Medulla oblongata (tissue), 1 donor: ENCODE measurements around the gene IL1RN.

Experiments
- DNase-seq: peaks from one replicate; pipeline ENCODE4 v3.0.0-alpha.2; 2015; ENCODE audit errors: extremely low spot score

The IL1RN gene

GRCh38 chr2:113103277-113103676 lies 24.1 kb upstream of the IL1RN start:
- no peak for DNase-seq

DNA sequence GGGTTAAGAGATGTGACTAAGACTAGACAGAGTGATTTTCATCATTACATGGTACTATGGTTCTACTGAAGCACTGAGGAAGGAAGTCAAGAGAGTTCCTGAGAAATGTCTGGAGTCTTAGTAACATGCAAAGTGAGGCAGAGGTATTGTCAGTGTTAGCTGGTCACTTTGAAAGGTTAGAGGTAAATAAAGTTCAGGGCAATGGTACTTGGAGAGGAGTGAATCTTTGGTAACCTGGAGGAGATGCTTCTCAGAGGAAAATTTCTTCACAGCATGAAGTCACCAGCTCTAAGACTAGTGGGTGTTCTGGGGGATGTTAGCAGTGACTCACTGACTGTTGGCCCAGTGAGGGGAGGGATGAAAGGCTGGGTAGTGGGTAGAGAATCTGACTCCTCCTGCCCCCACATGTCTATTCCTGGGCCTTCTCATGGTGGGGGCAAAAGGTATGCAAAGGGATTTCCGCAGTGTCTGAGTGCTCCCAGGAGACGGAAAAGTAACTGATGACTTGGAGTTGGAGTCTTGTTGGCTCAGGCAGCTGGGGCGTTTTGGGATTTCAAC lies 23.3 kb upstream of the IL1RN start:
- no peak for DNase-seq

DNA sequence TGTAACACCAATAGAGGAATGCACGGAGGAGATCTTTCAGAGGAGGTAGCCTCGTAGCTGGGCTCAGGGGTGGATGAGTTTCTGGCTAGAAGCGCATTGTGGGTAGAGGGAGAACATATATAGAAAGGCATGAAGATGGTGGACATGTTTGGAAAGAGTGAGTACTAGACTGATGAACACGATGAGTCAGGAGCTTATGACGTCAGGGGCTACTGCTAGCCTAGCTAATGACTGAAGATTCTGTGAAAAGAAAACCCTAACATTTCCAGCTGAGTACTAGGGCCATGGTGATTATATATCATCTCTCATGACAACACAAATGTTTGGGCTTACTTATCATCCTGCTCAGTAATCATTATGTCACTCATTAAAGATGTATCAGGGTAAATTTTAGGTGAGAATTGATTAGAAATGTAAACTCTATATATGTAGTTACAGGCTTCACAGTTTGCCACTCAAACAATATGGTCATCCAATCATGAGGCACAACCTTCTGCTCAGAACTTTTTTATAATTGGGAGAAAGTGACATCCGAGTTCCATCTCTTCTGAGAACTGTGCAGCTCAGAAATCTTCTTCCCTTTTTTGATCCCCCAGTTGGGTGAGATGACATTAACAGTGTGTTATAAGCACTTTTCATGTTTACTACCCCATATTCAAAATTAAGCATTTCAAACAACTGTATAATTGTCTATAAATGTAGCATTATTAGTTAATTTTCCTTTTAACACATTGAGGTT lies 22.2 kb upstream of the IL1RN start:
- DNase-seq, result no peak

- no peak for DNase-seq
Measured at GRCh38 chr2:113111121-113111520, 16.3 kb upstream of the IL1RN start.

DNA sequence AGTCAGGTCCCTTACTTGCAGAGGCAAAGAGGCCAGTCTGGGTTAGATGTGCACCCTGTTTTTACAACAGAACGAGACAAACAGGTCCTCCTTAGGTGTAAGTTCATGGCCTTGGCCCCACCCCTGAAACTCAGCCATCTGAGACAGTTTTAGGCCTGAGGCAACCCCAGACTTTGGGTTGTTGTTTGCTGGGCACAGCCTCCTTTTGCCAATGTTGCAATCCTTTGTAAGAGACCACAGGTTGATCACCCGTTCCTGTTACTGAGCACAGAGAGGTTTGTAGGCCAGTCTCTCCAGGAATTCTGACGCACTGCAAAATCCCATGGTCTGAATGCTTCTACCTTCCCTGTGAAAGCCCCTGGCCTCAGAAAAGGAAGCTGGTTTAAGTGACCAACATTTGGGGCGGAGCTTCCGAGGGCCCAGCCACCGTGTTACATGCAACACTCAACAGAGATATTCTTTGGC lies 15.5 kb upstream of the IL1RN start:
- DNase-seq, result no peak

DNA sequence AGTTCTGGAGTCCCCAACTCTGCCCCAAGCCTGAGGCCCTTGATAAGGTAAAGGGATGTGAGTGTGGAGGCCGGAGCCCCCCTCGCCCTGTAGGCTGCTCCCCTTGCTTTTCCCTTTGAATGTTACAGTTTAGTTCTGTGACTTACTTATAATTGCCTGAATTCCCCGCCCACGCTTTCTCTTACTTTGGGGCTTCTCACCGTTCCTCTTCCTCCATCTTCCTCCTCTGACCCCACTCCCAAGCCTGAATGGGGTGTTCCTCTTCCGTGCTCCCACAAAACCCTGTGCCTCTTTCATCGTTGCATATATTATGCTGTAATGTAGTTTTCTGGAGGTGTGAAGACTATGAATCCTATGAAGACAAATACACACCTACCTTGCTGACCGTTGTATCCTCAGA lies 15.0 kb upstream of the IL1RN start:
- DNase-seq, result no peak

DNA sequence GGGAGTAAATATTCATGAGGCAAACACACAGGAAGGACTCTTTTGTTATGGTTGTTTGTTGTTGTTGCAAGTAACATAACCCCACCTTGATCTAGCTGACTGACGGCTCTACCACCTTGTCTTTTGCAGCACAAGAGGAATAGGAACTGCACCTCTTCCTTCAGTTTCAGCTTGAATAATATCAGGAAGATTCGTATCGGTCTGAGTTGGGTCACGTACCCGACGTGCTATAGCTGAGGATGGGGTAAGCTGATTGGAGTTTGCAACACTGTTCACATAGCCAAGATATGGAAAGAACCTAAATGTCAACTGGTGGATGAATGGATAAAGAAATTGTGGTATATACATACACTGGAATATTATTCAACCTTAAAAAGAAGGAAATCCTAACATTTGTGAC lies 14.5 kb upstream of the IL1RN start:
- no peak for DNase-seq

DNA sequence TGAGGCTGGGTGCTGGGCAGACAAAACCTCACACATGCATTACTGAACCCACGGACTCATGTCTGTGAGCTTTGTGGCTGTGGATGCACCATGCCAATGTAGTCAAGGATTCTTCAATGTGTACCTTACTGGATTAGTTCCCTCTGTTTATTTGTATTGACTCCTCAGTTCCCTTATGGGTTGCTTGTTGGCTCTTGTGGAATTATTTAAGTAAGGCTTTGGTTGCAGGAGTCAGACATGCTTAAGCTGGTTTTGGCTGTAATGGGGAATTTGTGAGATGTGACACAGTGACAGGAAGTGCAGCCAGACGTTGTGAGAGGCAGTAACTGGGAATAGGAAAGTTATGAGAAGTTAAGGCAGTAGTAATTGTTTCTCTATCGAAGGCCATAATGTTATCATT lies 13.6 kb upstream of the IL1RN start:
- DNase-seq, result no peak

DNA sequence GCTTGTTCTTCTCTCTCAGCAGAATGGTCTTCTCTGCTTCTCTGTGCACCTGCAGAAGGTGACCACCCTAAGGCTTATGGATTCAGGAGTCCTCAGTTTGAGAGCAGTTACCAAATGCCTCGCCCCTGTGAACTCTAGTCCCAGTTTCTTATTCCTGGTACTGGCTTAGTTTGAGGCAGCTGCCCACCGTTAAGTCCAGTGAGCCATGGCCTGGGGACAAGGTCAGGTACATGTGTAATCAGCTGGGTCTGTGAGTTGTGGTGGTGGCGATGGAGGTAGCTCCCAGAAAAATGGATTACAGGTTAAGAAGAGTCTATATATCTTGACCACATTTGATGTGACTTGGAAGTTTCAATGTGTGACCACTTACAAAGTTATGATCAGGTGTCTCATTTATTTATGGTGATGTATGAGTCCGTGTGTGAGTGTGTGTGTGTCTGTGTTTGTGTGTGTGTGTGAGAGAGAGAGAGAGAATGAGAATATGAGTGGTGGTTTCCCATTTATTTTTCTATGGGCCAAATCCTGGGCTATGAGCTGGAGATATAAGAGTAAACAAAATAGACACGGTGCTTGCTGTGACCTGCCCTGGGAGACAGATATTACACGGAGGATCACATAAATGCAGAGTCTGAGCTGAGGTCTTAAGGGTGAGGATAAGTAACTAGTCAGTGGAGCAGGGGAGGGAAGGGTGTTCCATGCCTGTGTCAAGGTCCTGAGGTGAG lies 13.0 kb upstream of the IL1RN start:
- no peak for DNase-seq

DNA sequence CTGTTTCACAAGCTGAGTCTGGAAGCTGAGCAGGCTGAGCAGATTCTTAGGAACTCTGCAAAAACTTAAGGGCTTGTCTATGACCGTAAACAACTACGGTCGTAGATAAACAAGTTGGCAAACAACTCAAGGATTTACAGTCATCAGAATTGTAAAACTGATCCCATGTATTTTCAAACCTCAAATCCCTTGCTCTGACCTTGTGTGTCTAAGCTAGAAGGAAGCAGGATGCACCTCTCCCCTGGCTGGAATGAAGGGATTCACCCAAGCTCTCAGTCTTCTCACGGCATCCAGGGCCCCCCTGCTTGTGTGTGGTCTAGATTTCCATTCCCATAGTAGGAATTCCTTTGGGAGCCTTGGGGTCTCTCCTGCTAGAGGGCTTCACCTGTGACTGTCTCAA lies 12.4 kb upstream of the IL1RN start:
- no peak for DNase-seq

DNA sequence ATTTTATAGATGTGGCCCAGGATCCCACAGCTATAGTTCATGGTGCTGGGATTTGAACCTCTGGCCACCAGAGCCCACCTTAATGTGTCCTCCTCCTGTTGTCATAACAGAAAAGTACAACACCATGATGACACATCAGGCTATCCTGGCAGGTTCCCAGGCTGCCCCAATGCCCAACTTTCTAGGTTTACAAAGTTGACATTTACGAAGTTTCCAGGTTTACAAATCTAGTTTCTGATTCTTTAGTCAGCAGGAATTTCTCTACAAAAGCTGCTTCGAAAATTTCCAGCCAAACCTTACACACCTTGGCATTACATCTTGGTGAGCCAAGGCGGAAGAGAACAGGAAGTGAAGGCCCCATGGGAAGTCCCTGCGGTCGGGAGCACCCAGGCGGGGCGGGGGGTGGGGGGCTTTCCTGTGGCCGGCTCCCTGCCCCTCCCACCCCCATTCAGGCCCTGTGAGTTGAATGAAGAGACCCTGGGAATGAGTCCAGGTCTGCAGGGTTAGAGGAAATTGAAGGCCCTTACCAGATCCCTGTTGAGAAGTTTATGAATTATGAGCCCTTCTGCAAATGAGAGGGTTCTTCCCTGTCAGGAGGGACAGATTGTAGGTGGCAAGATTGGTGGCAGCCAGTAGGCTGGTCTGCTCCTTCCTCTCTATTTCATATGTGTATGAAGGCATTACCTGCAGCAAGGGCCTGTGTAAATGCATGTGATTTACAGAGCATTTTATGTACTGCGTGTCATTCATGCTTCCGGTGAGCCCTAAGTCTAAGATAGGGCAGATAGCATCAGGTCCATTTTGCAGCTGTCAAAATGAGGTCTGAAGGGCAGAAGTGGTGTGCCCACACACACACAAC lies 11.1 kb upstream of the IL1RN start:
- no peak for DNase-seq

GRCh38 chr2:113117541-113118262 lies 9.7 kb upstream of the IL1RN start:
- DNase-seq, result no peak

- DNase-seq, result no peak
Measured at GRCh38 chr2:113118263-113118657, 9.1 kb upstream of the IL1RN start.

- no peak for DNase-seq
Measured at GRCh38 chr2:113119111-113119510, 8.3 kb upstream of the IL1RN start.

DNA sequence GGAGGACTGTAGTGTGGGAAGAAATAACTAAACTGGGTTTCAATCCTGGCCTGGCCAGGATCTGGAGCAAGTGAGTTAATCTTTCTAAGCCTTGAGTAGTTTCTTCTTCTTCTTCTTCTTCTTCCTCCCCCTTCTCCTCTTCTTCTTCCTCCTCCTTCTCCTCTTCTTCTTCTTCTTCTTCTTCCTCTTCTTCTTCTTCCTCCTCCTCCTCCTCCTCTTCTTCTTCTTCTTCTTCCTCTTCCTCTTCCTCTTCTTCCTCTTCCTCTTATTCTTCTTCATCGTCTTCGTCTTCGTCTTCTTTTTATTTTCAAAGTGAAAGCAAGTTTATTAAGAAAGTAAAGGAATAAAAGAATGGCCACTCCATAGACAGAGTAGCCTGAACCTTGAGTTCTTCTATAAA lies 6.5 kb upstream of the IL1RN start:
- DNase-seq, result no peak

GRCh38 chr2:113122364-113122763 lies 5.0 kb upstream of the IL1RN start:
- no peak for DNase-seq

DNA sequence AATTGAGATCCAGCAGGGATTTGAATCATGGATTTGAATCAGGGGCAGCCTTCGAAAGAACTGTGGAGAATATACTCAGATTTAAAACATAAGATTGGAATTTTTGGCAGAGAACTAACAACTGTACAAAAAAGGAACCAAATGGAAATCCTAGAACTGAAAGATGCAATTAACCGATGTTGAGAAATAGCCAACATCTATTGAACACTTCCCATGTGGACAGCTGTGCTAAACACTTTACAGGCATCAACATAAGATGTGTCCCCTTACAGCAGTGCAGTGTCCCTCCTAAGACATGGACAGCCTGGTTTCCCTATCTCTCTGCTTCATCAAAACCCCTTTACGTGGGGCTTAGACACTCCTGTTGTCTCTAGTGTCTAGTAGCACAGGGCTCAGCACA lies 3.7 kb upstream of the IL1RN start:
- DNase-seq, result no peak

- DNase-seq, result peak; percentile 48
Measured at GRCh38 chr2:113124181-113124961, 3.0 kb upstream of the IL1RN start.

DNA sequence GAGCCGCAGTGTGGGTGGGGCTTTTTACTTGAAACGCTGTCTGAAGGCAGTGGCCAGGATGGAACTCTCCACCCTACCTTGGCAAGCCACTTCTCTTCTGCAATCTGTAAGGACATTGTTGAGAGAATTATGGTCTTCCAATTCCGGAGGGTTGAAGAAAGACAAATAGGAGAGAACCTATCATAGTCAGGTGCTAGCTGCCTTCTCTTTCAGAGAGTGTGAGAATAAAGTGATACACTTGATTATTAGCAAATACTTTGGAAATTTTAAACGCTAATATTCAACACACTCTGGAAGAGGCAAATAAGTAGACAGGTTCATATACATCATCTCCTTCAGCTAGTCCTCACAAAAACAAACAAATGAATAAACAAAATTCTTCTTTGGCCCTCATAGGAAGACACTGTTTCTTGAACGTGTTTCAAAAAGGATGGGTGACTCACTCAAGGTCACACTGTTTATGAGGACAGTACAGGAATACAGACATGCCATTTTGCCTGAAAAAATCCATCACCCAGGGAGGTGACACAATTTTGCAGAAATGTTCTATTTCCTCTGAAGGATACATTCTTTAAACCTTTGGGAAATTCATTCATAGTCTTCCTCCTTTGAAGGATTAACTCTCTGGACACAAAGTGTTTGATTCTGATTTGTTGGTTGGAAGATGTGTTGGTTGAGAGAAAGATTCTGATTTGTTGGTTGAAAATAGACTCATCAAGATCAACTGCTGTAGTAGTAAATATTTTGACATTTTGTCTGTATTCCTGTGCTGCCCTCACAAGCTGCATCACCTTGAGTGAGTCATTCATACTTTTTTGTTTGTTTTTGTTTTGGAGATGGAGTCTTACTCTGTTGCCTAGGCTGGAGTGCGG lies 2.2 kb upstream of the IL1RN start:
- DNase-seq, result no peak
